ENCODE results near the gene CCND3. TPM values are rescaled to one million over a fixed set of nuclear protein-coding genes. Genes with fewer than 3 reads are reported as not detected.

Gene CCND3
- total RNA-seq (2021; ENCODE audit: unreplicated experiment) (26.6 TPM), Bru-seq, nascent RNA (percentile 45 among the genes with signal in this experiment), BruChase-seq, experiment 1, labeled RNA remaining after a 6-hour chase (percentile 40 among the genes with signal in this experiment), BruChase-seq, experiment 2, labeled RNA remaining after a 2-hour chase (percentile 41 among the genes with signal in this experiment)
- polyA plus RNA-seq (2012): 18.9 and 21.6 TPM in 2 replicates
- long read RNA-seq, transcript CCND3-203 (5 exons, 2,085 nt): major isoform, 60 of 80 reads
- long read RNA-seq, partial matches to known transcripts: 3 of 80 reads
- long read RNA-seq, other reads (novel, unspliced or antisense): 12 of 80 reads

DNA sequence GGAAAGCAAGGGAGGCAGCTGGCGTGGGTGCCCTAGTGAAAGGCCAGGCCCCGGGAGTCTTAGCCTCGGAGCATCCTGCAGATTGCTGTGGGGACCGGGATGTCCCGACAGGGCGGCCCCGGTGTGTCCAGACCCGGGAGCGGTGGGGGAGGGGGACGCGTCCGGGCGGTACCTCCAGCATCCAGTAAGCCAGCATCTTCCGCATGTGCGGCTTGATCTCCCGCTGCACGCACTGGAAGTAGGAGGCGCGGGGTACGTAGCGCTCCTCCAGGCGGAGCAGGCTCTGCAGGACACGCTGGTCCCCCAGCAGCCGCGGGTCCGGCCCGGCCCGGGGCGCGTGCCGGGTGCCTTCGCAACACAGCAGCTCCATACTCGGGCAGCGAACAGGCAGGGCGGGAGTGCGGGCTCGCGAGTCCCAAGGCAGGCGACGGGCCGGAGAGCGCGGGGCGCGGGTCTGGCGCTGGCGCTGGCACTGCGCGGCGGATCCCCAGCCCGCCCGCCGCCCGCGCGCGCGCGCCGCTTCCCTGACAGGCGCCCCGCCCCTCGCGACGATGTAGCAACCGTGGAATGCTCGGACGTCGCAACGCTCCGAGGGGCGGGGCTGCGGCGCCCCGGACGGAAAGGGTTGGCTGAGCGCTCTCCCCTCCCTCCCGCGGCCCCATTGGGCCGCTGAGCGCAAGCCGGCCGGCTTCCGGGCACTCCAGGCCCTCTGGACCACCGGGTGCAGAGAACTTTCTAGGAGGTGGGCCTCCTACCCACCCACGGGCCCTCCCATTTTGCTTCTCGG is at the start of gene CCND3:
Gene CCND3, minus strand, starts transcription at position 529 of the 787 bp plus-strand sequence. Its CDS starts 159 bp downstream, at position 370.
- Histone ChIP-seq H3K27me3 (ENCODE audit: insufficient read depth, low read length) (no peaks in the 10 kb centered on the region), H3K27ac (ENCODE audit: low read depth, low read length) (peak within 1 kb of the TSS; percentile 50), H4K20me1 (ENCODE audit: insufficient read depth) (no peaks in the 10 kb centered on the region), H3K4me1 (ENCODE audit: control insufficient read depth in 1 of 2, insufficient read depth in 2 of 2, low read length in 2 of 2) (peaks cover 12 to 31% of the 10 kb centered on the region in 2 experiments; a peak in 3 of 4 replicates), H3K36me3 (ENCODE audit: control insufficient read depth in 1 of 2, insufficient read depth in 2 of 2, low read length in 2 of 2) (no peaks in the 10 kb centered on the region; a peak in 1 of 4 replicates), H3K4me2 (ENCODE audit: low read length) (peak within 1 kb of the TSS; percentile 84), H3K9ac (ENCODE audit: low read length) (peak within 1 kb of the TSS; percentile 71), H3K4me3 (replicated peaks in 1 of 2; ENCODE audit: low read depth in 1 of 2, low read length in 2 of 2) (peak within 1 kb of the TSS; percentile 81 to 88), H2AFZ (ENCODE audit: low read depth, low read length, poor library complexity, severe bottlenecking) (peak within 1 kb of the TSS; percentile 78), H3K9me3 (ENCODE audit: control insufficient read depth in 1 of 2, insufficient read depth in 1 of 2, low read depth in 1 of 2, low read length in 2 of 2) (no peaks in the 10 kb centered on the region), H3K79me2 (ENCODE audit: insufficient read depth, low read length) (no peaks in the 10 kb centered on the region; the same call in 1 of the 2 replicates), H3K9me2 (ENCODE audit: insufficient read depth) (no peaks in the 10 kb centered on the region)
- no TSS peak for BruUV-seq (replicated peaks)
- ChIA-PET CTCF (interaction anchor here (1.5 to 4.8 kb wide), 3 partner anchors 20 to 155 kb away, joined by 3 to 23 read pairs (median 4); partner anchors contain the start of genes BYSL, MED20 and TOMM6), POLR2A (no interaction called here), RAD21 (ENCODE audit: low non-redundant PET in 1 of 2, low total read pairs in 2 of 2, uncharacterized antibody in 2 of 2, unreplicated experiment in 2 of 2) (interaction anchor here in 1 of 2 experiments (0.6 kb wide), 1 partner anchor 16 kb away, joined by 3 read pairs; no protein-coding TSS in a partner anchor)
- intact Hi-C loops (cut with micrococcal nuclease): loop anchor here (5.0 kb wide), 1 partner anchor 101 kb away; no protein-coding TSS in a partner anchor
- ATAC-seq: peak; percentile 93
- TF ChIP-seq, protein P1, sequence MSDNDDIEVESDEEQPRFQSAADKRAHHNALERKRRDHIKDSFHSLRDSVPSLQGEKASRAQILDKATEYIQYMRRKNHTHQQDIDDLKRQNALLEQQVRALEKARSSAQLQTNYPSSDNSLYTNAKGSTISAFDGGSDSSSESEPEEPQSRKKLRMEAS (IDR thresholded peaks at IDR 0.05): peak; percentile 27; the same call in 1 of the 2 replicates
- TF ChIP-seq ZFX (IDR thresholded peaks at IDR 0.05): peak; percentile 40; the same call in 1 of the 2 replicates
- TF ChIP-seq TCF7L2 (IDR thresholded peaks at IDR 0.05; ENCODE audit: borderline replicate concordance, extremely low read depth, insufficient read depth, insufficient read length): peak; percentile 34
- peak; percentile 56; the same call in 1 of the 2 replicates for TF ChIP-seq SIN3A (IDR thresholded peaks at IDR 0.05; ENCODE audit: low read depth)
- no peak for TF ChIP-seq EZH2phosphoT487 (IDR thresholded peaks at IDR 0.05; ENCODE audit: borderline replicate concordance)
- peak; percentile 70 for TF ChIP-seq POLR2AphosphoS5 (IDR thresholded peaks at IDR 0.05; ENCODE audit: low read depth, low read length)
- peak; percentile 68 for DNase-seq (ENCODE audit: low read depth, low spot score)

Data from HCT116 (cell line).